ENCODE results near the gene RFC1.
"Not testable (repeated sequence)": the region's sequence is repeated elsewhere in the genome, so short reads cannot be mapped to it uniquely, and the experiment has no call there.

RFC1 gene

DNA sequence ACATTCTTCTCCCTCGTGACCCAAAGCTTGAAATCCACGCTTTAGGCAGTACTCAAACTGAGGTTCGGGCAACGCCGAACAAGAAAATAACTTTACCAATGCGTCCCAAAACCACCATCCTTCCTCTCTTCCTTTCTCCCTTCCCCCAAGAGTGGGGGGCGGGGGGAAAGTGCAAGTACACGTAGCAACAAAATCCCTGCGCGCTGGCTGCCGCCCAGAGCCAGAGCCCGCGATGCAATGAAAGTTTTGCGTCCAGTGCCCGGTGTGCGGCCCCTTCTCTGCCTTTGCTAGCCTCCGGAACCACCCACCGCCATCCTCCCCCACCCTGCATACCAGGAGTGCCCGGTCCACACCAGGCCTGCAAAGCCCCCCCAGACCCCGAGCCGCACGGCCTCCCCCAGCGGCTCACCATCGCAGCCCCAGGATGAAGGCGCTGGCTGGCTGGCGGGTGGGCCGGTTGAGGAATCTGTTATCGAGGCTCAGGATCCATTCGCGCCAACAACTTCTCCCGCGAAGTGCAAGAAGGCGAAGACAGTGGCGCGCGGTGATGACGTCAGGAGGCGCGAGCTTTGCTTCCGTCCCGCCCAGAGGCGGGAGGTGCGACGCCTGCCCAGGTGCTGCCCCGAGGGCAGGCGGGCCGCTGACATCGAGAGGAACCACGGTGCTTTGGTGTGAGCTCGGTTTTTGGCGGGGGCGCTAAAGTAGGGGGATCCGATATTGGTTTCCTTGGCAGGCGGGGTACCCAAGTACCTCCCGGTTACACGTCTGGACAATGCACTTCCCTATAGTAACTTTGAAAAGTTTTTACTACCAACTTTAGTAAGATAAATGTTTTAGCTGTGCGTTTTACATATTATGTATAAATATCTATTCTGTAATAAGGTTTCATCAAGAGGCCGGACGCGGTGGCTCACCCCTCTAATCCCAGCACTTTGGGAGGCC lies at the start of gene RFC1:
Gene RFC1 (minus strand): TSS at position 533 of the 942 bp plus-strand sequence. CDS start 121 bp downstream, at position 412.
- no peak for DNase-seq

GRCh38 chr4:39415678-39416283 lies 49.6 kb upstream of the RFC1 start:
- DNase-seq = no peak

GRCh38 chr4:39411561-39411960 lies 45.4 kb upstream of the RFC1 start:
- DNase-seq = not testable (repeated sequence)

DNA sequence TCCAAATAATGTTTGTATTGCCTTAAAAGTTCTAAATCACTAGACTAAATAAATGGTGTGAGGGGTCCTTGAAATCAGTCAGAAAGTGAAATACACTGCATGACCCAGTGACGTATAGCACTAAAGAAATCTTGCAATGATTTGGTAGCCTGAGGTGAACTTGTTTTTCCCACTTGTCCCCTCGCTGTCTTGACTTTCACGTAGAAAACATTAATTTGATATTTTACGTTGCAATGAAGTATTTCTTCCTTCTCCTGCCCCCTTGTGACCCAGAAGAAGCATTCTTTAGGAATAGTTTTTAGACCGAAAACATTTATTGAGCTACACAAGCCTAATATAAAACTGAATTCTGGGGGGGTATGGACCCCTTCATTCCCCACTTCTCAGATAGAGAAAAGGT lies 44.3 kb upstream of the RFC1 start:
- DNase-seq = no peak

DNA sequence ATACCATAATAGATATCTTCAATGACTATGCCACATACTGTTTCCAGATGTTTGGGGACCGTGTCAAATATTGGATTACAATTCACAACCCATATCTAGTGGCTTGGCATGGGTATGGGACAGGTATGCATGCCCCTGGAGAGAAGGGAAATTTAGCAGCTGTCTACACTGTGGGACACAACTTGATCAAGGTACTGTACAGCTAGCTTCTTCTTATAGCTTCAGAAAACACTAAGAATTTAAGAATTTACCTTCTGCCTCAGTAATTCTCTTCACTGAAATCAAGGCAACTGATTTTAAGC lies 41.4 kb upstream of the RFC1 start:
- DNase-seq = no peak

DNA sequence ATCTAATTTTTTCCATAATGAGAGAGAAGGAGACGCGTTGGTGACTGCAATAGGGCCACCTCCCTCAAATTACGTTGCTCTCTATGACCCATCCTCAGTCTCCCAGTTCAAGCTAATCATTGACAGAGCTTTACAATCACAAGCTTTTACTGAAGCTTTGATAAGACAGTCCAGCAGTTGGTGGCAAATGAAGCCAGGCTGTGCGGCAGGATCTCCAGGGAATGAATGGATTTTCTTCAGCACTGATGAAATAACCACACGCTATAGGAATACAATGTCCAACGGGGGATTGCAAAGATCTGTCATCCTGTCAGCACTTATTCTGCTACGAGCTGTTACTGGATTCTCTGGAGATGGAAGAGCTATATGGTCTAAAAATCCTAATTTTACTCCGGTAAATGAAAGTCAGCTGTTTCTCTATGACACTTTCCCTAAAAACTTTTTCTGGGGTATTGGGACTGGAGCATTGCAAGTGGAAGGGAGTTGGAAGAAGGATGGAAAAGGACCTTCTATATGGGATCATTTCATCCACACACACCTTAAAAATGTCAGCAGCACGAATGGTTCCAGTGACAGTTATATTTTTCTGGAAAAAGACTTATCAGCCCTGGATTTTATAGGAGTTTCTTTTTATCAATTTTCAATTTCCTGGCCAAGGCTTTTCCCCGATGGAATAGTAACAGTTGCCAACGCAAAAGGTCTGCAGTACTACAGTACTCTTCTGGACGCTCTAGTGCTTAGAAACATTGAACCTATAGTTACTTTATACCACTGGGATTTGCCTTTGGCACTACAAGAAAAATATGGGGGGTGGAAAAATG lies 40.8 kb upstream of the RFC1 start, which contains the start of gene KLB:
Gene KLB (plus strand): TSS at position 168 of the 821 bp plus-strand sequence. CDS start 20 bp downstream, at position 188.
- no peak for DNase-seq

DNA sequence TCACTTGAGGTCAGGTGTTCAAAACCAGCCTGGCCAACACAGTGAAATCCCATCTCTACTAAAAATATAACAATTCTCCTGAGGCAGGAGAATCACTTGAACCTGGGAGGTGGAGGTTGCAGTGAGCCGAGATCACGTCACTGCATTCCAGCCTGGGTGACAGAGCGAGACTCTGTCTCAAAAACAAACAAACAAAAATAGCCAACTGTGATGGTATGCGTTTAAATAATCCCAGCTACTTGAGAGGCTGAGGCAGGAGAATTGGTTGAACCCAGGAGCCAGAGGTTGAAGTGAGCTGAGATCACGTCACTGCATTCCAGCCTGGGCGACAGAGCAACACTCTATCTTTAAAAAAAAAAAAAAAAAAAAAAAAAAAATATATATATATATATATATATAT lies 35.5 kb upstream of the RFC1 start:
- DNase-seq = not testable (repeated sequence)

GRCh38 chr4:39394706-39395105 lies 28.5 kb upstream of the RFC1 start:
- no peak for DNase-seq

DNA sequence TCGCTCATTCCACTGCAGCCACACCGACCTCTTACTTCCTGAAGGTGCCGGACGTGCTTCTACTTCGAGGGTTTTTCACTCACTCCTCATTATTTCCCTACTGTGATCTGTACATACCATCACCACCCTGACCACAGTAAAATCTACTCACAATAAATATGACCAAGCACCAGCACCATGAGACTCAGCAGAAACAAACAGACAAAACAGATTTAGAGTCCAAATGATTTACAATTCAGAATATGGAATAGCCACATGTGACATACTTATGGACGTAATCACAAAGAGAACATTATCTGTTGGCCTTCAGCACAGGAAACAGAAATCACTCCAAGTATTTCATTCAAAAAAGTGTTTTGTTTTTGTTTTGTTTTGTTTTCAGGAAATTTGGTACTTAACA lies 24.4 kb upstream of the RFC1 start:
- DNase-seq = no peak

DNA sequence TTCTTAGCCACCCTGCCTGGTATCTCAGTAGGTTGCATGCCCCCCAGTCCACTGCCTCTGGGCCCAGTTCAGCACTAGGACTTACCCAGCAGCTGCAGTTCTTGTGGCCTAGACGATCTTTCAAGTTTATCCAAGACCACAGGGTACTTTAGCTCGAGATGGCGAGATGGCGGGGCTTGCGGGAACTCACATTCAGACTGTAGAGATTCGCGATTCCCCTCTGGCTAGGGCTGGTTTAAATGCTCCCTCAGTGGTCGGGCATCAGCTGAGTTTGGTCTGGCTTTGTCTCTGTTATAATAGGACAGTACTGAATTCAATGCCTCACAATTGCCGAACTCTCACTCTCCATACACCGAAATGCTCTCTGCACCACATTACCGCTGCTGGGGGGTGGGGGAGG lies 18.4 kb upstream of the RFC1 start:
- no peak for DNase-seq

DNA sequence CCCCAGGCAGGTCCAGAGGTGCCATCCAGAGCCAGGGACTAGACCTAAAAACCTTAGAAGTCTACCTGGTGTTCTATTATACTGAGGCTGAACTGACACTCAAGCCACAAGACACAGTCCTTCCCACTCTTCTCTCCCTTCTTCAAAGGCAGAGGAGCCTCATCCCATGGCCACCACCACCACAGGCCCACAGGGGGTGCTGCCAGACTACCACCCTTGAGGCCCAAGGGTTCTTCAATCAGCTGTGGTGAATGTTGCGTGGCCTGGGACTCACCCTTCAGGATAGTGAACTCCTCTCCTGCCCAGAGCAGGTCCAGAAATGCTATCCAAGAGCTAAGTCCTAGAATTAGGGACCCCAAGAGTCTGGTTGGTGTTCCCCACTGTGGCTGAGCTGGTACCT lies 17.5 kb upstream of the RFC1 start:
- DNase-seq = no peak

GRCh38 chr4:39375478-39375877 lies 9.3 kb upstream of the RFC1 start:
- no peak for DNase-seq

DNA sequence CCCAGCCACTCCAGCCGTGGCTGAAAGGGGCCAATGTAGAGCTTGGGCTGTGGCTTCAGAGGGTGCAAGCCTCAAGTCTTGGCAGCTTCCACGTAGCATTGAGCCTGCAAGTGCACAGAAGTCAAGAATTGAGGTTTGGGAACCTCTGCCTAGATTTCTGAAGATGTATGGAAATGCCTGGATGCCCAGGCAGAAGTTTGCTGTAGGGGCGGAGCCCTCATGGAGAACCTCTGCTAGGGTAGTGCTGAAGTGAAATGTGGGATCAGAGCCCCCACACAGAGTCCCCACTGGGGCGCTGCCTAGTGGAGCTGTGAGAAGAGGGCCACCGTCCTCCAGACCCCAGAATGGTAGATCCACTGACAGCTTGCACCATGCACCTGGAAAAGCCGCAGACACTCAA lies 5.0 kb upstream of the RFC1 start:
- DNase-seq = not testable (repeated sequence)

DNA sequence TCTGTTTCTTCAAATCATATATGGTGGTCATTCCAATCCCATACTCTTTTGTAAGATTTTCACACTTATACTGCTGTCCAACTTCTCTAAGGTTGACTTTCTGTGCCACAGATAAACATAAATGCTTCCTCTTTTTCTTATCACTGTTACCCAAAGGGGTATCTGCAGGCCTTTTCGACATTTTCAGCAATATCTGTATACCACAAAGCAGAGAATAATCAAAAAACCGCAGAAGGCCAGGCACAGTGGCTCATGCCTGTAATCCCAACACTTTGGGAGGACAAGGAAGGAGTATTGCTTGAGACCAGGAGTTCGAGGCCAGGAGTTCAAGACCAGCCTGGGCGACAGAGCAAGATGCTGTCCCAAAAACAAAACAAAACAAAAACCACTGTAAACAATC lies 3.1 kb upstream of the RFC1 start:
- no peak for DNase-seq

- DNase-seq = no peak
Measured at GRCh38 chr4:39367166-39367565, 1.0 kb upstream of the RFC1 start.

DNA sequence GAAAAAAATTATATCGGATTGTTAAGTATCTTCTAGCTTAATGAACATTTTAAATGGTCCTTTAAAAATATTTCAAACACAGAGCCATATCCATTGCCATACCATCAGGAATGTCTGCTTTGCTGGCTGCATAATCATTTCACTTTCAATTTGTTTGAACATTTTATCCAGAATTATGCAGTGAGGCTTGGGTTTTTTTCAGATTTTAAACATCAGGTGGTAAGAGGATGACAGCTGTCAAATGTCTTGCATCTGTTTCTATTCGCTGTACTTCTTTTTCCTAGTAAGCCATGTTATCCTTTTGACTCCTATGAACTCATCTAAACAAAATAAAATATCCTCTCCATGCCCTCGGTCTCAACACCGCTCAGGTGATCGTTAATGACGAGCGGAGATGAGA lies 802 bp downstream of the RFC1 start:
- no peak for DNase-seq

DNA sequence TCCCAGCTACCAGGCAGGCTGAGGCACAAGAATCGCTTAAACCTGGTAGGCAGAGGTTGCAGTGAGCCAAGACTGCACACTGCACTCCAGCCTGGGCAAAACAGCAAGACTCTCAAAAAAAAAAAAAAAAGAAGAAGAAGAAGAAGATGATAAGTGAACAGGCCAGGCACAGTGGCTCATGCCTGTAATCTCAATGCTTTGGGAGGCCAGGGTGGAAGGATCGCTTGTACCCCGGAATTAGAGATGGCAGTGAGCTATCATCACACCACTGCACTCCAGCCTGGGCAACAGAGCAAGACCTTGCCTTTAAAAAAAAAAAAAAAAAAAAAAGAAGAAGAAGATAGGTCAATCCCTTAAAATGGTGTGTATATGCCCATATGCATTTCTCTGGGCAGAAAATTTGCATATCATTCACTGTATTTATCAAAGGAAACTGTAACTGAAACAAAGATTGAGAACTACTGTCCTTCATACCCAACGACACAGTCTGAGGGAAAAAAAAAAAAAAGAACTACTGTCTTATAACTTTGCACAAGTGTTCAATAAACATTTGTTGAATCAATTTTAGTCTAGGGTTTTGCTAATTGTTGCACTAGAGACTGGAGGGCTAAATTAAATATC lies 2.3 kb downstream of the RFC1 start:
- DNase-seq = no peak

DNA sequence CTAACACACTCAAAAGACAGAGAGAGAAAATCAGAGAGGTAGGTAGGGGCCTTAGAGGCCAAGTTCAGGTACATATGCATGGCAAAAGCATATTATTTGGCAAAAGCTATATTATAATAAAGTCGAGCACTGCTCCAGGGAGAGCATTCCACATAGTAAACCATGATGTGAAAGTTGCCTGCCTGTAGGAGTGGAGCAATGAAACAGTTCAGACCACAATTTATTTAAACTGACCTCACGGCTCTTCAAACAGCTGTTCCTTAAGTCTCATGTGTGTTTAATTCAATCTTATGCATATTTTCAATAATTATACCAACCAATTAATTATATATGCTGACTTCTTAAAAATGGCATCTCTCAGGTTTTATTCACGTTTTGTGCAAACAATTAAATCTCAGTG lies 3.3 kb downstream of the RFC1 start:
- no peak for DNase-seq

DNA sequence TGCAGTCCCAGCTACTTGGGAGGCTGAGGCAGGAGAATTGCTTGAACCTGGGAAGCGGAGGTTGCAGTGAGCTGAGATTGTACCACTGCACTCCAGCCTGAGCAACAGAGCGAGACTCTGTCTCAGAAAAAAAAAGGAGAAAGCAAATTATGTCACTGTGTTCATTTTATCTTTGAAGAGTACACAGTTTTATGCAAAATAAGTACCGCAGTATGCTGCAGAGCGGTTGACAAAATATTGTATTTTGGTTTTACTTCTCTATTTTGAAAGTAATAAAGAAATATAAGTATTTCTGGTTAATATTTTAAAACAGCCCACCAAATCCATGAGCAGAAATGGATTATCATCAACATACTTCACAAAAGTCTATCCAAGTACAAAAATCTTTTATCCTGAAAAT lies 5.6 kb downstream of the RFC1 start:
- not testable (repeated sequence) for DNase-seq

- no peak for DNase-seq
Measured at GRCh38 chr4:39357002-39357401, 9.2 kb downstream of the RFC1 start.

DNA sequence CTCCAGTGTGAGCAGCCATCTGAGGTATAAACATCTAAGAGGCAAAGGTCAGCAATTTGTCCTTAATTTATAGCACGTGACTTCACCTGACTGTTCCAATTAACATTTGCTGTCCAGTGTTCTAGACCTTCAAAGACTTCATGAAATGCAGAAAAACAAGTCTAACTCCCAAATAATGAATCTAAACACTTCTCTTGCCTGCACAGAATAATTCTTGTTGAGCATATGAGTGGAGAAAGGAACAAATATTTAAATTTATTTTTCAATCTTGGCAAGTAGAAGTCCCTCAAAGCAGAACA lies 12.0 kb downstream of the RFC1 start:
- no peak for DNase-seq

- DNase-seq = no peak
Measured at GRCh38 chr4:39353478-39354253, 12.5 kb downstream of the RFC1 start.

DNA sequence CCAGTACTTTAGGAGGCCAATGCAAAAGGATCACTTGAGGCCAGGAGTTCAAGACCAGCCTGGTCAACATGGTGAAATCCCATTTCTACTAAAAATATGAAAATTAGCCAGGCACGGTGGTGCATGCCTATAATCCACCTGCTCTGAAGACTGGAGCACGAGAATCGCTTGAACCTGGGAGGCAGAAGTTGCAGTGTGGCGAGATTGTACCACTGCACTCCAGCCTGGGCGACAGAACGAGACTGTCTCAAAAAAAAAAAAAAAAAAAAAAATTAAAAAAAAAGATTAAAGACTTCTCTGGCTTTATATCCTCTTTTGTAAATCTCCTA lies 13.0 kb downstream of the RFC1 start:
- DNase-seq = not testable (repeated sequence)
